HT-29 (cell line): ENCODE data around the gene MAK. TPM values are rescaled to one million over a fixed set of nuclear protein-coding genes. Genes with fewer than 3 reads are reported as not detected.
"Not testable (repeated sequence)": the region's sequence is repeated elsewhere in the genome, so short reads cannot be mapped to it uniquely, and the experiment has no call there.

ENCODE experiments used
- DNase-seq: peaks from one replicate; pipeline ENCODE4 v3.0.0-alpha.2; 2015; ENCODE audit warnings: low spot score
- total RNA-seq: library from RNA; depleted of rRNA; stranded (reverse); fragments of >200 nt; shearing (Covaris generic); gene quantifications from 2 replicates; pipeline ENCODE4 v1.2.3, GENCODE V29; 2014

The MAK gene
- total RNA-seq, 1 experiment from 2014 or later = not detected

DNA sequence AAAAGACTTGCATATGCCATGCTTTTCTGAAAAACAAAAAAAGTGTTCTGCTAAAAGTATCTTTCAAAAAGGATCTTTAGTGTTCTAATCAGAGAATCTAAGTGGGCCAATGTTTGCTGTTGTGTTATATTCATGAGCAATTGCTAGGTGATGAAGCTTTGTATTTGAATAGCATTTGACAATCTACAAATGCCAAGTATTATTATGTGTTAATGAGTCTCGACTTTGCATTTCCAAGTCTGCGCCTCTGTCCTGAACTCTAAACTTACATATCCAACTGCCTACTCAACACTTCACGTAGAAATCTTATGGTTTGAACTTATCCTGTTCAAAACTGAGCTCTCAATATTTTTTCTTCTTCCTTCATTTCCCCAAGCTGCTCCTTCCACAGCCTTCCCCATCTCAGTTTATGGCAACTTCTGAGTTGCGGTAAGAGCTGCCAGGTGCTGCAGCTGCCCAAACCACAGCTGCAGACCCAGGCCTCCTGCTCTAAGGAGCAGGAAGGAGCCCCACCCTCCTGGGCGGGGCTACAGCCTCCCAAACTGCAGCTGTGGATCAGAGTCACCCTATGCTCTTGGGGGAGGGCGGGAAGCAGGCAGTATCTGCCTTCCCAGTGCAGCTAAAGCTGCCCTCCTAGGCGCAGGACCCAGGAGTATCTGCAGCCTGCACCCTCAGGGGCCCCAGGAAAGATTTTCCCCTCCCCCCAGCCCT, 16.7 kb upstream of the MAK start:
- no peak for DNase-seq

- DNase-seq = not testable (repeated sequence)
Observed at GRCh38 chr6:10853849-10854300, 15.5 kb upstream of the MAK start.

DNA sequence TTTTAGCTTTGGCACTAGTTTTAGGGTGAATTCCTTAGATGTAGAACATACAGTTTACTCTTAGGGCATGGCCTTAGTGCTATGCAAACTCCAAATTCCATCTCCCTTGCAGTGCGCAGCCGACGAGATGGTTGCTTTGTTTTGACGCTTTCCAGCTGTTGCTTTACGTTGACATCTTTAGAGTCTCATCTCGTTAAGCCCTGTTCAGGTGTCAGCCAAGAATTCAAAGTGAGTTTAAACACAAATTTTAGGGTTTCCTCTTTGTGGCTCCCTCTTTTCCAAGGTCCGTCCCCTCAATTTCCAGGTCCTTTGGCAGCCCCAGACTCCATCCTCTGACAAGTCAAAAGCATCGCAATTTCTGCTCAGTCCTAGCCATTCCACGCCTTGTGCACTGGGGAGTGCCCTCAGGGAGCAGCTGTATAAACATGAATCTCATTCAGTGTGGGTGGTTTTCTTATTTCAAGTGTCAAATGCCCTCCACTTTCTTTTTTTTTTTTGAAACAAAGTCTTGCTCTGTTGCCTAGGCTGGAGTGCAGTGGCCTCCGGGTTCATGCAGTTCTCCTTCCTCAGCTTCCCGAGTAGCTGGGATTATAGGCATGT, 14.1 kb upstream of the MAK start:
- DNase-seq = no peak

DNA sequence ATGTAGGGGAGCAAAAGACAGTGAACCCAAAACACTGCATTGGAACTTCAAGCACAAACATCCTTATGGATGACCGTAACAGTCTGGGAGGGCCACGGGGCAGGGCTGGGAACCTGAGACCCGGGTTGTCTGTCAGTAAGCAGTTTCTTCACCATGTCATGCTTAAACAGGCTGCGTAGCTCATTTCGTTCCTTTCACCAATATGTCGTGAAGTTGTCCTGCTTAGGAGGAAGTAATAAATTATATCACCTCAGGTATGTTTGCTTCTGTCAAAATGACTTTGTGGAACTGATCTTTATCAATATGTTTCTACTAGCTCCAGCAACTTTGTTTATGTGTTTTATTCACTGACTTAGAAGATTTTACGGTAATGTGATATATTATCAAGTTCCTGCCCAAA, 12.4 kb upstream of the MAK start:
- peak; percentile 63 for DNase-seq

GRCh38 chr6:10849901-10850300, 11.6 kb upstream of the MAK start:
- no peak for DNase-seq

DNA sequence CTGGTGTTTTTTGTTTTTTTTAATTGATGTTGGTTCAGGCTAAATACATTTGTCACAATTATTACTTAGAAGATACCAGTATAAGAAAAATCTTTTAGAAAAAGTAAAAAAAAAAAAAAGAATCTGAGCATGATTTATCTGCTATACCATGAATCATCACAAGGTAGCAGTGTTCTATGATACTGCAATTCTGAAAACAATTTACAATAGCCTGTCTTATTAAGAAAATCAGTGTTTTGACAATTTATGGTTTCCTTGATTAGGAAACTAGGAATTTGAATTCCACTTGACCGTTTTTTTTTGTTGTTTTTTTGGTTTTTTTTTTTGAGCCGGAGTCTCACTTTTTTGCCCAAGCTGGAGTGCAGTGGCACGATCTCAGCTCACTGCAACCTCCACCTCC, 9.3 kb upstream of the MAK start:
- DNase-seq = no peak

DNA sequence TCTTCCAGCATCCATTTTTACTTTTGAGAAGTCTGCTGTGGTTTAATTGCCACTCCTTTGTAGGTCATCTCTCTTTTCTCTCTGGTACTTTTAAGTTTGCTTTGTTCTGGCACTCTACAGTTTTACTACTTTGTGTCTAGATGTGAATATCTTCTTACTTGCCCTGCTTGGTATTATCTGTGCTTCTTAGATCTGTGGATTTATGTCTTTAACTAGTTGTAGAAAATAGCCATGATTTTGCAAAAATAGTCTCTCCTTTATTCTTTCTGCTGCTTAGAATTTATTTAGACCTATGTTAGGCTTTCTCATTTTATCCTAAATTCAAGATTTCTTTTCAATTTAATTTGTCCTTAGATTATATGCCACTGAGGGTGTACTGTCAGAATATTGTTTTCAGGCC, 5.2 kb upstream of the MAK start:
- DNase-seq = no peak

- DNase-seq = no peak
Observed at GRCh38 chr6:10838794-10839333, 525 bp upstream of the MAK start.

DNA sequence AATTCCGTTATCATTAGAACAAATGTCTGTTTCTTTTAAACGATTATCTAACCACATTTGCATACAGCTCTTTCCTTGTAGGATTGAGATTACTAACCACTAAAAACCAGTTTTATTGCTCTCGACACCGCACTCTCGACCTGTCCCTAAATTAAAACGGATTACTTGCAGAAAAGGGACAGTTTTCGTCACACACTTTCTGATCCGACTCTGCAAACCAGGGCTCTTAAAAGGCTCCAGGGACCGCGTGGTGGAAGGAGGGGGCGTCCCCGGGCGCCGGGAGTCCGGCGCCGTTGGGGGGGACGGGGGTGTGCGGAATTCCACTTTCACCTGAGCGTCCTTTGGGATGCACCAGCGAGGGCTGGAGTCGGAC, 731 bp downstream of the MAK start:
- DNase-seq = peak; percentile 13

- DNase-seq = peak; percentile 25
Observed at GRCh38 chr6:10837009-10837621, 1.2 kb downstream of the MAK start.

DNA sequence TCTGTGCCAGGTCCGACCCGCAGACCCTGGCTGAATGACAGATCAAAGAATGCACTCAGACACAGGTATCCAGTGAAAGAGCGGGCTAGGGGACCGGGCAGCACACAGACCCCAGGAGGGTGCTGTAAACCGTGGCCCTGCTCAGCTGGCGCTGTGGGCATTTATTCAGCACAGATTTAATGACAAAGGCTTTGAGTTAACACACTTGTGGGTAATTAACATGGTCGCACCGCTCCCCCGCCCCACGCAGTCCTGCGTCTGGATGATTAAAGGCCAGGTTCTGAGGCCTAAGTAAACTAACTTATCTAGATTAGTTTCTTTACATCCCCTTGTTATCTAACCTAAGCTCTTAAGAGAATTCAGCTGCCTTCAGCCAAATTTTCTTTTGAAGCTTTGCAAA, 3.5 kb downstream of the MAK start:
- DNase-seq = no peak

GRCh38 chr6:10831609-10832008, 6.7 kb downstream of the MAK start:
- DNase-seq = no peak

GRCh38 chr6:10824819-10825218, 13.5 kb downstream of the MAK start:
- DNase-seq = no peak

DNA sequence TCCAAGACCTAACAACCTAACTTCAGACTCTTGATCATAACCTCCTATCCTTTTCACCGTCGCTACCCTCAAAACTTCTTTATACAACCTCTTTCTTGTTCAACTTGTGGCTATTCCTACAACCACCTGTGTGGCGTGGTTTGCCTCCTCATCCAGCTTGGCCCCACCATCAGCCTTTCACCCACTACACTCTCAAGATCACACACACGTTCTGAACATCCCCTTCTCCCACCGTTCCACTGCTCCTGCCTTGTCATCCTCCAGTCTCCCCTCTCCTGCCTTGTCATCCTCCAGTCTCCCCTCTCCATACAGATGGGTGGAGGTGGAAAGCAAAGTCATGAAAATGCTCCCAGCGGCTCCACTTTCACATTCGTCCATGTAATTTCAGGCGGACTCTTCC, 14.0 kb downstream of the MAK start:
- no peak for DNase-seq

GRCh38 chr6:10814176-10814575, 24.2 kb downstream of the MAK start:
- DNase-seq = not testable (repeated sequence)

DNA sequence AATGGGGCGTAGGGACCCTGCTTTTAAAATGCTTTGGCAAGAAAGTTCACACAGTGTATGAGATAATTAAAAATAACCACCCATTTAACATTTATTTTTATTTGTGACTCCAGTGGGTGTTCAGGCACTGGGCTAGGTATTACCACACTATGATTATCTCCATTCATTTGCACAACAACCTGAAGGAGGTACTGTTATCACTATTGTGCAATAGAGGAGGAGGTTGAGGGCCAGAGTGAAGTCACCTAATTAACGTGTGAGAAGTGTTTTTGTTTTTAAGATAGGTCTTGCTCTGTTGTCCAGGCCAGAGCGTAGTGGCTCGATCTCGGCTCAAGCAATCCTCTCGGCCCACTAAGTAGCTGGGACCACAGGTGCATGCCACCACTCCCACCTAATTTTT, 29.2 kb downstream of the MAK start:
- DNase-seq = no peak

DNA sequence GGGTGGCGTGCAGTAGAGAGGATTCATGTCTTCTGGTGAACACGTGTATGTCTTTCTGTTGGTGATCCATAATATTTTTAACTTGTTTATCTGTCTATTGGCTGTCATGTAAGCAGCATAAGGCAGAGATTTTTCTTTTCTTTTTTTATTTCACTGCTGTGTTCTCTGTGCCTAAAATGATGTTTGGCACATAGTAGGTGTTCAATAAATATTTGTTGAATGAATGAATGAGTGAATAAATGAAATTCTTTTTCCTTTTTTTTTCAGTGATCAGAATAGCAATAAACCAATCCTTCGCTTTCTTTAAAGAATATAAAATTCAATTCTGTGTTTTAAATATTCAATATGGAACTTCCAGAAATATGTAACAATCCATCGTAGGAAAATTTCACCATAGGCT, 30.0 kb downstream of the MAK start:
- no peak for DNase-seq

GRCh38 chr6:10801224-10801848, 37.0 kb downstream of the MAK start:
- peak; percentile 87 for DNase-seq

- no peak for DNase-seq
Observed at GRCh38 chr6:10800810-10801209, 37.5 kb downstream of the MAK start.

DNA sequence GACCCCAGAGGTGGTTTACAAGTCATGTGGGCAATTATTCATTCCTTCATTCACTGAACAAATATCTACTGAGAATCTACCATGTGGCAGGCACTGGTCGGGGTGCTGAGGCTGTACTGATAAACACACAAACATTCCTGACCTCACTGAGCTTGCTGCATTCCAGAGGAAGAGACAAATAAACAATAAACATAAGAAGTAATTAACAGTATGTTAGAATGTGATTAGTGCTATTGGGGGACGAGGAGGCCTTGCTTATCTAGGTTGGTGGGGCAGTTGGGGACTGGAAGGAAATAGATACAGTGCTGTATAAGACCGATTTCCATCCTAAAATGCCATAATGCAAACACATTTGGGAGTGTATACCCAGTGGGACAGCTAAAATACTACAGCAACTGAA, 44.1 kb downstream of the MAK start:
- no peak for DNase-seq

DNA sequence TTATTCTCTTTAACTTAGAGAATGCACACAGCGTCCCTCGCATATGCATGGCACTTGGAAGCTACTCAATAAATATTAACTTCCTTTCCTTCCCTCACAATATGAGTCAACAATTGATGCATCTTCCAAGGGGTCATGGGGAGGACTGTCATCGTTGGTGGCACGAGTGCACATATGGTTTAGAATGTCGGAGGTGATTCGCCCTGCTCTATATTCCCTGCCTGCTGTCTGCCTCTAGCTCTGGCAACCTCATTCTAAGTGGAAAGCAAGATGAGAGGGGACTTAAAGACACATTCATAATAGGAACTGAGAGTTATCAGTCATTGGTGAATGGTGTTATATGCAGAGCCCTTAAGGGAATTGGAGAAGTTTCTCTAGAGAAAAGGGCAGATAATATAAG, 44.6 kb downstream of the MAK start:
- no peak for DNase-seq

GRCh38 chr6:10793035-10793434, 45.3 kb downstream of the MAK start:
- DNase-seq = no peak
